Measurements from ENCODE around the gene DISP1. TPM values are rescaled to one million over a fixed set of nuclear protein-coding genes. Genes with fewer than 3 reads are reported as not detected.

The DISP1 gene
- total and polyA plus RNA-seq, 2 experiments from 2014 or later: 2.4 to 4.4 TPM

- Histone ChIP-seq H2AFZ (no peak overlapping the region), H3K9me2 (ENCODE audit: insufficient read depth) (no peaks in the 10 kb centered on the region), H4K20me1 (replicated peaks; ENCODE audit: insufficient read depth) (no peaks in the 10 kb centered on the region), H3K27me3 (ENCODE audit: insufficient read depth) (0 out of 2 replicates have a peak, but pooled peaks cover 4% of the 10 kb centered on the region), H3K4me1 (ENCODE audit: insufficient read depth) (no peaks in the 10 kb centered on the region), H3K27ac (ENCODE audit: low read depth) (no peak overlapping the region), H3K36me3 (ENCODE audit: insufficient read depth) (no peaks in the 10 kb centered on the region), H3K79me2 (replicated peaks; ENCODE audit: insufficient read depth) (no peaks in the 10 kb centered on the region), H3K4me3 (no peak overlapping the region), H3F3A (replicated peaks; ENCODE audit: low read depth) (no peaks in the 10 kb centered on the region), H3K4me2 (no peak overlapping the region)
- H3K9me3 Mint-ChIP-seq: peaks cover 4% of the 10 kb centered on the region; the same call in 2 of the 3 replicates
- no peak overlapping the region for H3K4me3 Mint-ChIP-seq
- H3K36me3 Mint-ChIP-seq (ENCODE audit: low read depth): peaks cover 4% of the 10 kb centered on the region; the same call in 2 of the 3 replicates
- peak; percentile 54; the same call in 1 of the 3 replicates for ATAC-seq
- no peak overlapping the region; the same call in 1 of the 2 replicates for H3K27ac Mint-ChIP-seq
- peaks cover 10% of the 10 kb centered on the region; the same call in 1 of the 3 replicates for H3K4me1 Mint-ChIP-seq
- H3K27me3 Mint-ChIP-seq (ENCODE audit: insufficient read depth, low read depth, poor library complexity): peaks cover 6% of the 10 kb centered on the region
- TF ChIP-seq CTCF (conservative IDR thresholded peaks at IDR 0.05; ENCODE audit: low read depth in 2 of 2) (peak; percentile 77 to 89), ZNF331 (CRISPR knock-in tag; IDR thresholded peaks at IDR 0.05; ENCODE audit: low read depth) (no peak), REST (IDR thresholded peaks at IDR 0.05; ENCODE audit: unreplicated experiment) (no peak), CREB1 (CRISPR knock-in tag; IDR thresholded peaks at IDR 0.05; ENCODE audit: low read depth) (no peak)
- DNase-seq (ENCODE audit: low spot score): peak; percentile 67
These were observed 22.1 kb upstream of the DISP1 start for GRCh38 chr1:222792744-222793143.

- Mint-ChIP-seq H3K27me3 (ENCODE audit: insufficient read depth, low read depth, poor library complexity) (peaks cover 6% of the 10 kb centered on the region), H3K9me3 (peaks cover 4% of the 10 kb centered on the region; the same call in 2 of the 3 replicates), H3K27ac (no peak overlapping the region), H3K4me3 (no peak overlapping the region), H3K4me1 (peaks cover 10% of the 10 kb centered on the region; the same call in 1 of the 3 replicates), H3K36me3 (ENCODE audit: low read depth) (peaks cover 4% of the 10 kb centered on the region; the same call in 2 of the 3 replicates)
- H3K4me1 ChIP-seq (ENCODE audit: insufficient read depth): no peaks in the 10 kb centered on the region
- 0 out of 2 replicates have a peak, but pooled peaks cover 4% of the 10 kb centered on the region for H3K27me3 ChIP-seq (ENCODE audit: insufficient read depth)
- DNase-seq (ENCODE audit: low spot score) (no peak), ATAC-seq (peak; percentile 40)
- TF ChIP-seq EZH2phosphoT487 (IDR thresholded peaks at IDR 0.05; ENCODE audit: unreplicated experiment) (no peak), POLR2AphosphoS5 (IDR thresholded peaks at IDR 0.05; ENCODE audit: low read depth) (no peak), CTCF (conservative IDR thresholded peaks at IDR 0.05; ENCODE audit: low read depth in 2 of 2) (peak in 1 of 2 experiments; percentile 77; a peak in 2 of 4 replicates), NANOG (IDR thresholded peaks at IDR 0.05; ENCODE audit: borderline replicate concordance) (no peak), CREB1 (CRISPR knock-in tag; IDR thresholded peaks at IDR 0.05; ENCODE audit: low read depth) (no peak), ZNF331 (CRISPR knock-in tag; IDR thresholded peaks at IDR 0.05; ENCODE audit: low read depth) (no peak)
- H3K9me2 ChIP-seq (ENCODE audit: insufficient read depth): no peaks in the 10 kb centered on the region
- no peak overlapping the region for H3K4me2 ChIP-seq
- no peaks in the 10 kb centered on the region for H3F3A ChIP-seq (replicated peaks; ENCODE audit: low read depth)
- peak overlapping the region; percentile 24; the same call in 1 of the 2 replicates for H2AFZ ChIP-seq
- H3K36me3 ChIP-seq (ENCODE audit: insufficient read depth): no peaks in the 10 kb centered on the region
- no peaks in the 10 kb centered on the region for H4K20me1 ChIP-seq (replicated peaks; ENCODE audit: insufficient read depth)
- H3K27ac ChIP-seq (ENCODE audit: low read depth): no peak overlapping the region
- H3K4me3 ChIP-seq: no peak overlapping the region
- H3K79me2 ChIP-seq (replicated peaks; ENCODE audit: insufficient read depth): no peaks in the 10 kb centered on the region
These were observed 20.0 kb upstream of the DISP1 start for GRCh38 chr1:222794656-222795474.
